SK-N-SH (cell line): ENCODE results near the gene ELF4. TPM values are rescaled to one million over a fixed set of nuclear protein-coding genes. Genes with fewer than 3 reads are reported as not detected.

Source experiments
- CTCF ChIA-PET: fragments of 300-600, 350-600 bp; formaldehyde crosslinking; extraction: SDS; loops from one replicate; lab custom pipeline; 2021; lab: Yijun Ruan, JAX
- POLR2A ChIA-PET: fragments of 350-600 bp; sonication (Branson Sonifier 250); formaldehyde crosslinking; extraction: SDS; loops from one replicate; lab custom pipeline; 2020; ENCODE audit warnings: antibody characterized with exemption, inconsistent platforms; lab: Yijun Ruan, JAX
- DNase-seq: peaks from one replicate; pipeline ENCODE4 v3.0.0; 2012
- H2AFZ ChIP-seq: fragments of 200-600 bp; sonication (generic); 2 replicates; pipeline ENCODE4 v1.8.1; 2016; ENCODE audit warnings: antibody characterized with exemption, mild to moderate bottlenecking, low read depth
- H3F3A ChIP-seq: fragments of 200-600 bp; sonication (generic); replicated peaks from 2 replicates; pipeline ENCODE3; 2016; ENCODE audit warnings: antibody characterized with exemption, mild to moderate bottlenecking; ENCODE audit not compliant: insufficient read depth
- H3K27ac ChIP-seq, 2 experiments: fragments of 200-500 bp in 1 of 2; fragments of 200-600 bp in 1 of 2; sonication (Bioruptor generic) in 1 of 2; sonication (generic), shearing (Covaris generic) in 1 of 2; 2 replicates each; pipeline versions ENCODE4 v1.5.1 to v1.6.1; 2014 to 2016; ENCODE audit warnings: low read depth in 2 of 2, inconsistent platforms in 1 of 2, low read length in 1 of 2, mild to moderate bottlenecking in 1 of 2, mixed read lengths in 1 of 2
- H3K27me3 ChIP-seq: fragments of 200-600 bp; sonication (generic), shearing (Covaris generic); 2 replicates; pipeline ENCODE4 v1.6.1; 2016; ENCODE audit warnings: mixed run types; ENCODE audit not compliant: insufficient read depth
- H3K36me3 ChIP-seq, 2 experiments: fragments of 200-500 bp in 1 of 2; fragments of 200-600 bp in 1 of 2; sonication (Bioruptor generic) in 1 of 2; sonication (generic) in 1 of 2; replicated peaks in 1 of 2; 2 replicates each; pipeline versions ENCODE3 to v1.5.1; 2014 to 2016; ENCODE audit warnings: low read length in 1 of 2, mild to moderate bottlenecking in 1 of 2; ENCODE audit not compliant: insufficient read depth in 2 of 2, control insufficient read depth in 1 of 2
- H3K4me1 ChIP-seq, 2 experiments: fragments of 200-500 bp in 1 of 2; fragments of 200-600 bp in 1 of 2; sonication (Bioruptor generic) in 1 of 2; sonication (generic), shearing (Covaris generic) in 1 of 2; 2 replicates each; pipeline versions ENCODE4 v1.5.1 to v1.6.1; 2014 to 2016; ENCODE audit warnings: low read depth in 1 of 2, low read length in 1 of 2, mixed run types in 1 of 2; ENCODE audit not compliant: insufficient read depth in 2 of 2, control insufficient read depth in 1 of 2
- H3K4me2 ChIP-seq: fragments of 200-600 bp; sonication (generic), shearing (Covaris generic); 2 replicates; pipeline ENCODE4 v1.6.1; 2017; ENCODE audit warnings: mixed run types
- H3K4me3 ChIP-seq, 2 experiments: fragments of 200-500 bp in 1 of 2; fragments of 200-600 bp in 1 of 2; sonication (Bioruptor generic) in 1 of 2; sonication (generic), shearing (Covaris generic) in 1 of 2; 2 replicates each; pipeline versions ENCODE4 v1.5.1 to v1.8.1; 2014 to 2016; ENCODE audit warnings: low read depth in 2 of 2, inconsistent platforms in 1 of 2, low read length in 1 of 2, mild to moderate bottlenecking in 1 of 2, mixed read lengths in 1 of 2, moderate library complexity in 1 of 2
- H3K79me2 ChIP-seq: fragments of 200-600 bp; sonication (generic); 2 replicates; pipeline ENCODE4 v1.8.1; 2017; ENCODE audit warnings: mild to moderate bottlenecking; ENCODE audit not compliant: insufficient read depth
- H3K9ac ChIP-seq: fragments of 200-600 bp; sonication (generic); 2 replicates; pipeline ENCODE4 v1.6.1; 2017; ENCODE audit warnings: mixed run types
- H3K9me2 ChIP-seq: fragments of 200-600 bp; sonication (generic); 2 replicates; pipeline ENCODE4 v1.6.1; 2017; ENCODE audit warnings: mixed run types
- H3K9me3 ChIP-seq: fragments of 200-600 bp; sonication (generic); 2 replicates; pipeline ENCODE4 v1.6.1; 2017; ENCODE audit warnings: mixed run types, mild to moderate bottlenecking, moderate library complexity
- H4K20me1 ChIP-seq: fragments of 200-600 bp; sonication (generic); 2 replicates; pipeline ENCODE4 v1.6.1; 2017; ENCODE audit warnings: mild to moderate bottlenecking, mixed run types; ENCODE audit not compliant: insufficient read depth
- FOSL2 ChIP-seq: IDR thresholded peaks from 2 replicates; pipeline ENCODE4 v1.4.0; 2012; ENCODE audit warnings: low read depth, mild to moderate bottlenecking, moderate library complexity, borderline replicate concordance
- GATA2 ChIP-seq: sonication (generic); formaldehyde crosslinking; IDR thresholded peaks from 2 replicates; pipeline ENCODE4 v1.5.0; 2020; ENCODE audit warnings: mild to moderate bottlenecking, missing genetic modification reagents
- MEF2A ChIP-seq: IDR thresholded peaks from 2 replicates; pipeline ENCODE4 v1.4.0; 2012; ENCODE audit warnings: low read depth, borderline replicate concordance
- MXI1 ChIP-seq: IDR thresholded peaks from 2 replicates; pipeline ENCODE4 v1.6.1; 2012; ENCODE audit warnings: mild to moderate bottlenecking, low read depth, low read length, improper control_type of control experiment
- RFX5 ChIP-seq: IDR thresholded peaks from 2 replicates; pipeline ENCODE4 v1.6.1; 2012; ENCODE audit warnings: mild to moderate bottlenecking, improper control_type of control experiment, low read length
- SMC3 ChIP-seq: IDR thresholded peaks from 2 replicates; pipeline ENCODE4 v1.6.1; 2012; ENCODE audit warnings: low read depth, low read length, improper control_type of control experiment
- TAF1 ChIP-seq: IDR thresholded peaks from 2 replicates; pipeline ENCODE4 v1.6.1; 2012; ENCODE audit warnings: low read depth, mild to moderate bottlenecking, low read length, moderate library complexity, borderline replicate concordance
- TCF12 ChIP-seq: IDR thresholded peaks from 2 replicates; pipeline ENCODE4 v1.4.0; 2012
- YY1 ChIP-seq: IDR thresholded peaks from 2 replicates; pipeline ENCODE4 v1.4.0; 2012; ENCODE audit warnings: low read depth, mild to moderate bottlenecking
- WGBS: methylation state at CpG from one replicate; pipeline ENCODE4 v1.1.6; 2017; ENCODE audit warnings: low lambda C conversion rate; 5-methylcytosine and 5-hydroxymethylcytosine counted together
- polyA plus RNA-seq, 3 experiments: library from polyadenylated mRNA; depleted of rRNA; stranded (reverse); fragments of >200 nt; gene quantifications; 2 replicates each; pipeline ENCODE4 v1.2.3, GENCODE V29; 2012
- TF ChIP-seq, protein P1 (sequence below): fragments of 200-600 bp; sonication (generic); IDR thresholded peaks from 2 replicates; pipeline ENCODE4 v1.6.1; 2017; ENCODE audit warnings: antibody characterized with exemption, mild to moderate bottlenecking, moderate library complexity
- TF ChIP-seq, protein P2 (sequence below): IDR thresholded peaks from 2 replicates; pipeline ENCODE4 v1.6.1; 2012; ENCODE audit warnings: mild to moderate bottlenecking, low read depth, low read length, moderate library complexity
- TF ChIP-seq, protein P3 (sequence below): fragments of 150-350 bp; IDR thresholded peaks from 2 replicates; pipeline ENCODE4 v1.6.1; 2016; ENCODE audit warnings: mild to moderate bottlenecking, low read depth, low read length
- TF ChIP-seq, protein P4 (sequence below): IDR thresholded peaks from 2 replicates; pipeline ENCODE4; 2012

ELF4 gene
- polyA plus RNA-seq, 1 of the 3 experiments (the other 2 are of a cell fraction): 9.6 TPM

DNA sequence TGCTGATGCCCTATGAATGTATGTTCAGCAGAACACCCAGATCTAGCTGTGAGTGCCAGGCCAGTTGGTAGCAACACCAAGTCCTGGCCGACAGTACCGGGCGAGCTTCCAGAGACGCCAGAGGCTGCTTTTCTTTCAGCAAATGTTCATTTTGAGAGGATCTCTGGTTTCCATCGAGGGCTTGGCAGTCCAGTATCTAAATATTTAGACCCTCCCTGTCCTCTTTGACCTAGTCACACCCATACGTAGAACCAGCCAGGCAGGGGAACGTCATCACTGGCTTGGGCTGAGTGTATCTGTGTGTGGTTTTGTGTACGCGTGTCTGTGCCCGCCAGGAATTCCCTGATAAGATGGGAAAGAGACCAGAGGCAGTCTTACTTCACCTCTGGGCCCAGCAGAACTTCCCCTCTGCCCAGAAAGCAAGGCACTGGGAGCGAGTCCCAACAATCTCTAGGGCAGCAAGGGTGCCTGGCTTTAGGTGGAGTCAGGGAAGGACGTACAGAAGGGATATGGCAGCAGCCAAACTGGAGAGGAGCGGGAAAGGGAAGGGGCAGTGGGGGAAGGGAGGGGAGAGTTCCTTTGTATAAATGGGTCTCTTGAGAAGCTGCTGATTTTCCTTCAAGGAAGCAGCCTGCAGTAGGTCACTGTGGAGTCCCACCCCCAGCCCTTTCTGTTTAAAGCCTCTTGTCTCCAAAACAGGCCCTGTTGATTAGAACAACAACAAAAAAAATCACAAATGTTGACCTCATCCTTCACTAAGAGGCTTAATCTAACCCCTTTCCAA is 15.0 kb upstream of the ELF4 start (continued):
- TF ChIP-seq, protein P1, sequence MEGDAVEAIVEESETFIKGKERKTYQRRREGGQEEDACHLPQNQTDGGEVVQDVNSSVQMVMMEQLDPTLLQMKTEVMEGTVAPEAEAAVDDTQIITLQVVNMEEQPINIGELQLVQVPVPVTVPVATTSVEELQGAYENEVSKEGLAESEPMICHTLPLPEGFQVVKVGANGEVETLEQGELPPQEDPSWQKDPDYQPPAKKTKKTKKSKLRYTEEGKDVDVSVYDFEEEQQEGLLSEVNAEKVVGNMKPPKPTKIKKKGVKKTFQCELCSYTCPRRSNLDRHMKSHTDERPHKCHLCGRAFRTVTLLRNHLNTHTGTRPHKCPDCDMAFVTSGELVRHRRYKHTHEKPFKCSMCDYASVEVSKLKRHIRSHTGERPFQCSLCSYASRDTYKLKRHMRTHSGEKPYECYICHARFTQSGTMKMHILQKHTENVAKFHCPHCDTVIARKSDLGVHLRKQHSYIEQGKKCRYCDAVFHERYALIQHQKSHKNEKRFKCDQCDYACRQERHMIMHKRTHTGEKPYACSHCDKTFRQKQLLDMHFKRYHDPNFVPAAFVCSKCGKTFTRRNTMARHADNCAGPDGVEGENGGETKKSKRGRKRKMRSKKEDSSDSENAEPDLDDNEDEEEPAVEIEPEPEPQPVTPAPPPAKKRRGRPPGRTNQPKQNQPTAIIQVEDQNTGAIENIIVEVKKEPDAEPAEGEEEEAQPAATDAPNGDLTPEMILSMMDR: no peak
- TF ChIP-seq SMC3: no peak

DNA sequence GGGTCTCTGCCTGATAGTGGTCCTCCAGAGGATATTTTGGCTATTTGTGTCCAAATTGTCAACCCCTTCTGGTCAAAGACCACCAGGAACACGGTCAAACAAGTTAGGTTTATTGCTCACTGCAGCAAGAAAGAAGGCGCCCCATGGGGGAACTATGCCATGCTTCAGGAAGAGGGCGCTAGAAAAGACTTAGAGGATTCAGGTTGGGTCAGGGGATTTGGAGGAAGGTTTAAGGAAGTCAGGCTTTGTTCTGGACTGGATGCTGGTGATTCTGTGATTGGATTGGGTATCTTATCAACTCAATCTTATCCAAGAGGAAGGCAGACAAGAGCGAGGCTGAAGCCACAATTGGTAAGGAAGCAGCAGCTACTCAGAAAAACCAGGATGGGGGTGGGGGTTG is 14.3 kb upstream of the ELF4 start:
- Histone ChIP-seq H3K9me2 (no peaks in the 10 kb centered on the region), H3K4me2 (no peak overlapping the region), H3K4me3 (no peak overlapping the region; a peak in 1 of 4 replicates), H3K36me3 (peaks cover 18 to 19% of the 10 kb centered on the region in 2 experiments), H3K27ac (peak overlapping the region in 1 of 2 experiments; percentile 83; a peak in 2 of 4 replicates), H4K20me1 (no peaks in the 10 kb centered on the region), H3K79me2 (no peaks in the 10 kb centered on the region), H3K9ac (no peak overlapping the region), H2AFZ (no peak overlapping the region), H3F3A (peaks cover 3% of the 10 kb centered on the region), H3K9me3 (no peaks in the 10 kb centered on the region), H3K27me3 (no peaks in the 10 kb centered on the region; the same call in 1 of the 2 replicates), H3K4me1 (peaks cover 4 to 19% of the 10 kb centered on the region in 2 experiments; a peak in 2 of 4 replicates)
- DNase-seq: no peak
- 77% methylated on average over 4 of the region's 4 CpGs for WGBS
- TF ChIP-seq MEF2A: no peak
- no peak for TF ChIP-seq YY1
- TF ChIP-seq SMC3: no peak
- peak; percentile 13; the same call in 1 of the 2 replicates for TF ChIP-seq GATA2 (CRISPR knock-in tag)
- TF ChIP-seq TAF1: no peak
- POLR2A ChIA-PET: interaction anchor here (1.2 kb wide), 1 partner anchor 47 kb away, joined by 6 read pairs; the partner anchor contains the start of gene RAB33A
- CTCF ChIA-PET: no interaction called here

DNA sequence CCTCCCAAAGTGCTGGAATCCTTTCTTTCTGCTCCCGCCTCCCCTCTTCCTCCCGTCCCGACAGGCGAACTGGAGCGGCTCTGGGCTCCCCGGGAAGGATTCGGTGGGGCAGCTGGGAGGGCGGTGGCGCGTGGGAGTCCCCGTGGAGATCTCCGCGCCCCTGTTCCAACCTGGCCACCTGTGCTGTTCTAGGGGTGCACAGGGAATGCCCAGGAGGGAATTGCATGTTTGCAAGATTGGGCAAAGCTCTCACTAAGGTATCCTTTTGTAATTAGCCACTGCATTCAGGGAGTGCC is 11.2 kb upstream of the ELF4 start:
- H3K4me3 ChIP-seq: no peak overlapping the region; a peak in 1 of 4 replicates
- no peak for DNase-seq
- peaks cover 4 to 5% of the 10 kb centered on the region in 2 experiments for H3K36me3 ChIP-seq
- POLR2A ChIA-PET: no interaction called here
- H3F3A ChIP-seq: peaks cover 3% of the 10 kb centered on the region
- H3K4me1 ChIP-seq: peaks cover 9 to 29% of the 10 kb centered on the region in 2 experiments; a peak in 3 of 4 replicates
- H3K4me2 ChIP-seq: peak overlapping the region; percentile 80; the same call in 1 of the 2 replicates
- CTCF ChIA-PET: interaction anchor here (0.8 to 3.0 kb wide), 7 partner anchors 11 to 41 kb away, joined by 3 to 26 read pairs (median 4); partner anchors contain the start of gene ELF4
- H4K20me1 ChIP-seq: no peaks in the 10 kb centered on the region
- H3K27me3 ChIP-seq: no peaks in the 10 kb centered on the region; the same call in 1 of the 2 replicates
- WGBS: 66% methylated on average over 5 of the region's 13 CpGs
- H3K27ac ChIP-seq: peak overlapping the region in 1 of 2 experiments; percentile 39; a peak in 1 of 4 replicates
- TF ChIP-seq, protein P2, sequence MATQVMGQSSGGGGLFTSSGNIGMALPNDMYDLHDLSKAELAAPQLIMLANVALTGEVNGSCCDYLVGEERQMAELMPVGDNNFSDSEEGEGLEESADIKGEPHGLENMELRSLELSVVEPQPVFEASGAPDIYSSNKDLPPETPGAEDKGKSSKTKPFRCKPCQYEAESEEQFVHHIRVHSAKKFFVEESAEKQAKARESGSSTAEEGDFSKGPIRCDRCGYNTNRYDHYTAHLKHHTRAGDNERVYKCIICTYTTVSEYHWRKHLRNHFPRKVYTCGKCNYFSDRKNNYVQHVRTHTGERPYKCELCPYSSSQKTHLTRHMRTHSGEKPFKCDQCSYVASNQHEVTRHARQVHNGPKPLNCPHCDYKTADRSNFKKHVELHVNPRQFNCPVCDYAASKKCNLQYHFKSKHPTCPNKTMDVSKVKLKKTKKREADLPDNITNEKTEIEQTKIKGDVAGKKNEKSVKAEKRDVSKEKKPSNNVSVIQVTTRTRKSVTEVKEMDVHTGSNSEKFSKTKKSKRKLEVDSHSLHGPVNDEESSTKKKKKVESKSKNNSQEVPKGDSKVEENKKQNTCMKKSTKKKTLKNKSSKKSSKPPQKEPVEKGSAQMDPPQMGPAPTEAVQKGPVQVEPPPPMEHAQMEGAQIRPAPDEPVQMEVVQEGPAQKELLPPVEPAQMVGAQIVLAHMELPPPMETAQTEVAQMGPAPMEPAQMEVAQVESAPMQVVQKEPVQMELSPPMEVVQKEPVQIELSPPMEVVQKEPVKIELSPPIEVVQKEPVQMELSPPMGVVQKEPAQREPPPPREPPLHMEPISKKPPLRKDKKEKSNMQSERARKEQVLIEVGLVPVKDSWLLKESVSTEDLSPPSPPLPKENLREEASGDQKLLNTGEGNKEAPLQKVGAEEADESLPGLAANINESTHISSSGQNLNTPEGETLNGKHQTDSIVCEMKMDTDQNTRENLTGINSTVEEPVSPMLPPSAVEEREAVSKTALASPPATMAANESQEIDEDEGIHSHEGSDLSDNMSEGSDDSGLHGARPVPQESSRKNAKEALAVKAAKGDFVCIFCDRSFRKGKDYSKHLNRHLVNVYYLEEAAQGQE: no peak
- TF ChIP-seq TCF12 (no peak), FOSL2 (no peak), MXI1 (no peak), RFX5 (no peak)
- TF ChIP-seq, protein P3, sequence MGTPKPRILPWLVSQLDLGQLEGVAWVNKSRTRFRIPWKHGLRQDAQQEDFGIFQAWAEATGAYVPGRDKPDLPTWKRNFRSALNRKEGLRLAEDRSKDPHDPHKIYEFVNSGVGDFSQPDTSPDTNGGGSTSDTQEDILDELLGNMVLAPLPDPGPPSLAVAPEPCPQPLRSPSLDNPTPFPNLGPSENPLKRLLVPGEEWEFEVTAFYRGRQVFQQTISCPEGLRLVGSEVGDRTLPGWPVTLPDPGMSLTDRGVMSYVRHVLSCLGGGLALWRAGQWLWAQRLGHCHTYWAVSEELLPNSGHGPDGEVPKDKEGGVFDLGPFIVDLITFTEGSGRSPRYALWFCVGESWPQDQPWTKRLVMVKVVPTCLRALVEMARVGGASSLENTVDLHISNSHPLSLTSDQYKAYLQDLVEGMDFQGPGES: no peak
- TF ChIP-seq, protein P4, sequence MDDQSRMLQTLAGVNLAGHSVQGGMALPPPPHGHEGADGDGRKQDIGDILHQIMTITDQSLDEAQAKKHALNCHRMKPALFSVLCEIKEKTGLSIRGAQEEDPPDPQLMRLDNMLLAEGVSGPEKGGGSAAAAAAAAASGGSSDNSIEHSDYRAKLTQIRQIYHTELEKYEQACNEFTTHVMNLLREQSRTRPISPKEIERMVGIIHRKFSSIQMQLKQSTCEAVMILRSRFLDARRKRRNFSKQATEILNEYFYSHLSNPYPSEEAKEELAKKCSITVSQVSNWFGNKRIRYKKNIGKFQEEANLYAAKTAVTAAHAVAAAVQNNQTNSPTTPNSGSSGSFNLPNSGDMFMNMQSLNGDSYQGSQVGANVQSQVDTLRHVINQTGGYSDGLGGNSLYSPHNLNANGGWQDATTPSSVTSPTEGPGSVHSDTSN: no peak
- no peaks in the 10 kb centered on the region for H3K9me2 ChIP-seq
- H3K79me2 ChIP-seq: no peaks in the 10 kb centered on the region
- H3K9ac ChIP-seq: no peak overlapping the region; the same call in 1 of the 2 replicates
- H2AFZ ChIP-seq: peak overlapping the region; percentile 81; the same call in 1 of the 2 replicates
- no peaks in the 10 kb centered on the region for H3K9me3 ChIP-seq
